Heart left ventricle (tissue), 16 donors: Measurements from ENCODE around the gene MCTP2. TPM values are rescaled to one million over a fixed set of nuclear protein-coding genes. Genes with fewer than 3 reads are reported as not detected.

Experiments
- ATAC-seq, 4 donors: fragments of 200-7000 bp; cut with Tn5 transposase; one replicate each; pipeline ENCODE4 v1.9.1; 2020 to 2022; ENCODE audit warnings: moderate library complexity in 4 of 4, mild to moderate bottlenecking in 3 of 4, moderate number of reproducible peaks in 1 of 4
- DNase-seq, 5 donors: peaks; one replicate each; pipeline ENCODE4 v3.0.0-alpha.2; 2020
- H3K27ac ChIP-seq, 12 donors: fragments of 200-600 bp; sonication (generic) in 4 of 12; one replicate each; pipeline versions ENCODE4 v1.5.0 to v1.8.0; 2016 to 2022; ENCODE audit warnings: mild to moderate bottlenecking in 2 of 12
- H3K27me3 ChIP-seq, 9 donors: fragments of 200-600 bp; sonication (generic) in 2 of 9; one replicate each; pipeline versions ENCODE4 v1.5.1 to v1.8.0; 2016 to 2022; ENCODE audit warnings: mild to moderate bottlenecking in 3 of 9
- H3K36me3 ChIP-seq, 9 donors: fragments of 200-600 bp; sonication (generic) in 2 of 9; one replicate each; pipeline versions ENCODE4 v1.5.0 to v1.8.0; 2018 to 2022; ENCODE audit warnings: mild to moderate bottlenecking in 2 of 9
- H3K4me1 ChIP-seq, 12 donors: fragments of 200-600 bp; sonication (generic) in 4 of 12; one replicate each; pipeline versions ENCODE4 v1.5.0 to v1.8.0; 2016 to 2022; ENCODE audit warnings: mild to moderate bottlenecking in 3 of 12
- H3K4me3 ChIP-seq, 12 donors: fragments of 200-600 bp; sonication (generic) in 4 of 12; one replicate each; pipeline versions ENCODE4 v1.5.0 to v1.8.0; 2017 to 2022; ENCODE audit warnings: mild to moderate bottlenecking in 9 of 12, moderate library complexity in 4 of 12
- H3K9me3 ChIP-seq, 12 donors: fragments of 200-600 bp; sonication (generic) in 4 of 12; one replicate each; pipeline versions ENCODE4 v1.5.0 to v1.8.0; 2016 to 2022; ENCODE audit warnings: mild to moderate bottlenecking in 1 of 12
- CTCF ChIP-seq, 12 donors: fragments of 200-600 bp; sonication (generic) in 4 of 12; IDR thresholded peaks; one replicate each; pipeline versions ENCODE4 v1.5.0 to v1.8.0; 2018 to 2022; ENCODE audit warnings: antibody characterized with exemption in 12 of 12, mild to moderate bottlenecking in 5 of 12
- POLR2A ChIP-seq, 2 donors: fragments of 450-650 bp; IDR thresholded peaks; one replicate each; pipeline ENCODE4 v1.6.1; 2017; ENCODE audit warnings: antibody characterized with exemption in 2 of 2, mild to moderate bottlenecking in 2 of 2, moderate library complexity in 2 of 2
- WGBS, 4 donors: extraction: QIAGEN DNeasy Blood & Tissue Kit in 2 of 4; methylation state at CpG; one replicate each; pipeline versions ENCODE4 v1.1.5 to v1.1.7; 2013 to 2018; 5-methylcytosine and 5-hydroxymethylcytosine counted together
- intact Hi-C, 10 donors: fragments of 100-400 bp; cut with DNase I; formaldehyde crosslinking; loops; one replicate each; pipeline versions ENCODE4 v1.11.1 to v1.14.2; 2022
- polyA plus RNA-seq, 2 donors: library from polyadenylated mRNA; stranded (reverse); fragments of 200-250 nt; gene quantifications; one replicate each; pipeline ENCODE4 v1.2.3, GENCODE V29; 2013
- total RNA-seq, 9 donors: library from RNA; depleted of rRNA in 2 of 9; stranded (reverse); fragments of >200 nt in 2 of 9; fragmentation: NEBNext Ultra II Directional in 3 of 9; extraction: Animal tissue kit (Norgen Biotek cat#: 25700) in 3 of 9; gene quantifications; one replicate each; pipeline versions ENCODE4 v1.1.0 to v1.2.4, GENCODE V29; 2016 to 2023
- donor health status: ischemic (EF 13 %, LVEDD 7.1; RV severe dilation, severe dysfunction).
- donor health status: healthy with polysubstance abuse.
- donor health status: DM: no; HTN: yes; CAD: no.
- donor health status: DM: no; HTN: no; CAD: no.
- donor health status: ischemic (EF 25% LVEDD 6.9; RV normal size, moderate dysfunction).
- donor health status: ischemic (EF 25% LVEDD 5.7; RV mildly dilated, moderate dysfunction).
- donor health status: healthy.
- donor health status: DM: yes; HTN: yes; CAD: no.
- donor health status: ischemic (EF 35%, LVEDD 5.7; RV mildly dilated, moderate dysfunction).
- donor health status: nonischemic (EF 11% LVEDD 7.7; RV severe dilation, severe dysfunction).
- donor health status: DM: yes; HTN: yes; CAD: no.
- donor health status: PGD.
- donor health status: ischemic (EF 29% LVEDD 5.4; RV normal size, mild dysfunction).
- donor health status: nonischemic (EF 23%, LVEDD 6.1; RV moderate dilation, normal function).

MCTP2 gene
- total and polyA plus RNA-seq, 11 donors: 0.35 to 12.1 (median 2.0) TPM

- no peaks in the 10 kb centered on the region for H3K36me3 ChIP-seq
- ATAC-seq (no peak), DNase-seq (no peak)
- H3K4me1 ChIP-seq: peaks cover 0 to 54% (median 7%) of the 10 kb centered on the region in 12 donors
- 30 to 34% (median 31%) methylated on average over 11 of the region's 11 CpGs for WGBS, 4 donors
- no peak for TF ChIP-seq POLR2A (IDR thresholded peaks at IDR 0.05)
- TF ChIP-seq CTCF (IDR thresholded peaks at IDR 0.05): no peak
- intact Hi-C loops: loop anchor here in 1 of 10 donors (10.0 kb wide), 1 partner anchor 84 kb away; no protein-coding TSS in a partner anchor
- H3K27me3 ChIP-seq: peaks cover 0 to 55% (median 16%) of the 10 kb centered on the region in 9 donors
- H3K27ac ChIP-seq: peak overlapping the region in 2 of 12 donors; percentile 68 to 81
- peak overlapping the region in 11 of 12 donors; percentile 25 to 70 (median 56) for H3K4me3 ChIP-seq
- no peaks in the 10 kb centered on the region for H3K9me3 ChIP-seq
Observed at GRCh38 chr15:94230431-94230882, 904 bp upstream of the MCTP2 start.

- Histone ChIP-seq H3K4me1 (peaks cover 0 to 54% (median 7%) of the 10 kb centered on the region in 12 donors), H3K27me3 (peaks cover 0 to 55% (median 16%) of the 10 kb centered on the region in 9 donors), H3K9me3 (no peaks in the 10 kb centered on the region), H3K36me3 (no peaks in the 10 kb centered on the region), H3K27ac (peak overlapping the region in 2 of 12 donors; percentile 68 to 81), H3K4me3 (peak overlapping the region; percentile 16 to 70 (median 54))
- TF ChIP-seq POLR2A (IDR thresholded peaks at IDR 0.05): no peak
- TF ChIP-seq CTCF (IDR thresholded peaks at IDR 0.05): no peak
- DNase-seq: peak in 2 of 5 donors; percentile 17 to 27
- intact Hi-C loops: loop anchor here in 1 of 10 donors (10.0 kb wide), 1 partner anchor 83 kb away; no protein-coding TSS in a partner anchor
- WGBS, 4 donors: 3 to 7% (median 5%) methylated on average over 16 to 25 of the region's 25 CpGs
- ATAC-seq: peak in 2 of 4 donors; percentile 33 to 44
Observed at GRCh38 chr15:94231723-94232468, 535 bp downstream of the MCTP2 start.

- intact Hi-C loops: loop anchor here in 1 of 10 donors (10.0 kb wide), 1 partner anchor 81 kb away; no protein-coding TSS in a partner anchor
- no peak for ATAC-seq
- H3K27ac ChIP-seq: no peak overlapping the region
- TF ChIP-seq POLR2A (IDR thresholded peaks at IDR 0.05) (no peak), CTCF (IDR thresholded peaks at IDR 0.05) (no peak)
- H3K9me3 ChIP-seq: no peaks in the 10 kb centered on the region
- no peak for DNase-seq
- WGBS, 4 donors: 61 to 72% (median 66%) methylated on average over 3 of the region's 3 CpGs
- peaks cover 0 to 54% (median 7%) of the 10 kb centered on the region in 12 donors for H3K4me1 ChIP-seq
- no peaks in the 10 kb centered on the region for H3K36me3 ChIP-seq
- H3K27me3 ChIP-seq: peaks cover 0 to 44% (median 16%) of the 10 kb centered on the region in 9 donors
- peak overlapping the region in 1 of 12 donors; percentile 13 for H3K4me3 ChIP-seq
Observed at GRCh38 chr15:94233441-94233840, 2.1 kb downstream of the MCTP2 start.

GRCh38 chr15:94234300-94234699 is 2.9 kb downstream of the MCTP2 start:
- Histone ChIP-seq H3K4me1 (peaks cover 0 to 49% (median 7%) of the 10 kb centered on the region in 12 donors), H3K27me3 (peaks cover 0 to 44% (median 16%) of the 10 kb centered on the region in 9 donors), H3K36me3 (no peaks in the 10 kb centered on the region), H3K4me3 (no peak overlapping the region), H3K9me3 (no peaks in the 10 kb centered on the region), H3K27ac (no peak overlapping the region)
- DNase-seq: peak in 1 of 5 donors; percentile 29
- TF ChIP-seq CTCF (IDR thresholded peaks at IDR 0.05): no peak
- no peak for TF ChIP-seq POLR2A (IDR thresholded peaks at IDR 0.05)
- 30 to 41% (median 37%) methylated on average over 3 of the region's 3 CpGs for WGBS, 4 donors
- intact Hi-C loops: loop anchor here in 1 of 10 donors (10.0 kb wide), 1 partner anchor 81 kb away; no protein-coding TSS in a partner anchor
- no peak for ATAC-seq
